Pulmonary artery endothelial cell (primary cell): ENCODE results near the gene SPATS2L. TPM values are rescaled to one million over a fixed set of nuclear protein-coding genes. Genes with fewer than 3 reads are reported as not detected.

ENCODE experiments used
- DNase-seq: peaks from one replicate; pipeline ENCODE4 v3.0.0-alpha.2; 2011; ENCODE audit warnings: low read depth, low spot score
- total RNA-seq: library from RNA; depleted of rRNA; stranded (reverse); fragments of >200 nt; gene quantifications from 2 replicates; pipeline ENCODE4 v1.2.3, GENCODE V29; 2014

The SPATS2L gene
- total RNA-seq, 1 donor from 2014 or later: 22.6 TPM

- no peak for DNase-seq
These were observed 160.2 kb downstream of the SPATS2L start for GRCh38 chr2:200466425-200467418.

- DNase-seq: no peak
These were observed 161.6 kb downstream of the SPATS2L start for GRCh38 chr2:200467806-200468681.

DNA sequence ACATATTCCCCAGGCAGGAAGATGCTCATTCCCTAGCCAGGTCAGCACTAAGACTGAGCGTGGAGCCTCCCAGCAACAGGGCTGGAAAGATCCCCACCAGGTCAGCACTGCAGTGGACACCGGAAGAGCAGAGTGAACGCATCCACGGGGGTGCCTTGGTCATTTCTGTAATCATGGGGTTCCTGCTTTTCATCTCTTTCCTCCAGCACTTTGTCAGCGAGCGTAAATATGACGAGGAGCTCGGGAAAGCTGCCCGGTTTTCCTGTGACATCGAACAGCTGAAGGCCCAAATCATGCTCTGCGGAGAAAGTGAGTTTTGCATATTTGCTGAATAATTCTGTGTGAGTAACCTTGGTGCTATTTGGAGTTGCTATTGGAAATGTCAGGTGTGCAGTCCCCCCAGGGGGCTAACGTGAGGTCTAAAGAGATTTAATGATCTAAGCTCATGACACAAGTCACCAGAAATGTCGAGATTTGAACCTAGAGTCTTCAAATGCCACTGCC lies 163.3 kb downstream of the SPATS2L start:
- no peak for DNase-seq

DNA sequence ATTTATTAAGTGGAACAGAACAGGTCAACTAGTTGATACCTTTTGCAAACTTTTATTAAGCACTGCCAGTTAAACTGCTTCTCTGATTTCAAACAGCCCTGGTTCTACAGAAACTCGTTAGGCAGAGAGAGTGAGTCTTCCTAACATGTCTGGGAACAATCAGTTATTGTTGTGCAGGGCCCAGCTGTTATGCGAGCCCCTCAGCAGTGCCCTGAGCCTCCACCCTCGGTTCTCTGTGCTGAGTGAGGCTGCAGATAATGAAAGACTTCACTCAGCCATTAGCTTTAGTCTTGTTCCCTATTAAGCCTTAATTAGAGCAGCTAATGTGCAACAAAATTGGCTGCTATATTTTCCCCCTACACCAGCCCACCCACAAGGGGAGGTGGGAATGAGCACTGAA lies 163.7 kb downstream of the SPATS2L start:
- no peak for DNase-seq

DNA sequence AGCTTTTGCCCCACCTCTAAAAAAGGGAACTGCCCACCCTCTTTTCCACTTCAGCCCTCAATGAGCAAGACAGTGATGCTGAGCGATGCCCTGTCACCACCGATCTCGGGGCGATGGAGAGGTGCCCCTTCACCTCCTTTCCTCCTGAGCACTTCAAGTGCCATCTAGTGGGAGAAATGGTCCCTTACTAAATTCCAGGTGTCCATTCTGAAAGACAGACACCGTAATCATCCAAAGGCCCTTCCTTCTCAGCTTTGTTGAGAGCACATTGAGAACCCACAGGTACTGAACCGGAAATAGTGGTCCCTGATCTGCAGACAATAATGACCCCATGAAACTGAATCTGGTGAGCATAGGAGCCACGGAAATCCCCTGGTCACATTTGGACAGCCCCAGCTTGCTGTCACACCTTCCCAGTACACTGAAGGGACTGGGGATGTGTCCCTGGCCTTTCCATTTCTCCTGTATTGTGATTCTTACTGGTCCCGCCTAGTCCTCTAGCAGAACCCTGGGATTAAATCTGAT lies 164.9 kb downstream of the SPATS2L start:
- DNase-seq: no peak

GRCh38 chr2:200471928-200472645 lies 165.6 kb downstream of the SPATS2L start:
- DNase-seq: no peak

GRCh38 chr2:200472853-200473464 lies 166.5 kb downstream of the SPATS2L start:
- DNase-seq: no peak

DNA sequence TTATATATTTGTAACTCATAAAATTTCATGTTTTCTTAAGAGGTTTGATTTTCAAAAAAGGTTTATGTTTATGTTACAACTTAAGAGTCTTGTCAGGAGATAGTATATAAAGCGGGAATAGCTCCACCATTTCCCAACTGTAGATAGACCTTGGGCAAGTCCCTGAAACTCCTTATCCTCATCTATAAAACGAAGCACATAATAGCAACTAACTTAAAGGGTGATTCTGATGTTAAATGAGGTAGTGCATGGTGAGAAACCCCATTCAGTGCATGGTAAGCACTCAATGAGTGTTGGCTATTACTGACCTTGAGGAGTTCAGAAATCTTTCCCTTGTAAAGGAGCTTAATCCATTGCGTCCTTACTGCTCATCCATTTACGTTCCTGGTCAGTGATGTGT lies 169.3 kb downstream of the SPATS2L start:
- DNase-seq: no peak

- no peak for DNase-seq
These were observed 170.3 kb downstream of the SPATS2L start for GRCh38 chr2:200476836-200477235.

- DNase-seq: no peak
These were observed 171.2 kb downstream of the SPATS2L start for GRCh38 chr2:200477667-200478131.

DNA sequence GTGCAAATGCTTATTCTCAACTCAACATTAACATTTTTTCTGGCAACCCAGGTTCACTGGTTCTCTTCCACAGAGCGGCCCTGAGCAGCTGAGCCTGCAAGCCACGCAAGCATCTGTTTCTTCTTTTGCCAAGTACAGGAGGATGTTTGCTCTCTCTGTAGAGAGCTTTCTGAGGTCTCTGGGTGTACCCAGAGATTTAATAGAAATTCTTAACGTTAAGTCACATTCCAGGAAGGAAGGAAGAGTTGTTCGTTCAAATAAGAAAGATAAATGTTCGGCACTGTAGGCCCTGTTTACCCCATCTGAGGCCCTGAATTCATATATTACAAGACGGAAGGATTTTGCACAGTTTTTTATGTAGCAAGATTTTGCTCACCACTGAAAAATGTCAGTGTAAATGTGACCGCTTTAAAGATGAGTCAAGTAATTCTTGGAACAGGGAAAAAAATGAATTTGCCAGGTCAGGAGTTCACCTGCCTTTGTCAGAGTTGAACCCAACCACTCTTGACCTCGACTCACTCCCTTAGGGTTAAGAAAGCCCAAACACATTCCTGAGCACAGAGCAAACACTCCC lies 173.3 kb downstream of the SPATS2L start:
- no peak for DNase-seq

GRCh38 chr2:200482194-200482593 lies 175.7 kb downstream of the SPATS2L start:
- DNase-seq: no peak

GRCh38 chr2:200483729-200484198 lies 177.3 kb downstream of the SPATS2L start:
- DNase-seq: no peak

DNA sequence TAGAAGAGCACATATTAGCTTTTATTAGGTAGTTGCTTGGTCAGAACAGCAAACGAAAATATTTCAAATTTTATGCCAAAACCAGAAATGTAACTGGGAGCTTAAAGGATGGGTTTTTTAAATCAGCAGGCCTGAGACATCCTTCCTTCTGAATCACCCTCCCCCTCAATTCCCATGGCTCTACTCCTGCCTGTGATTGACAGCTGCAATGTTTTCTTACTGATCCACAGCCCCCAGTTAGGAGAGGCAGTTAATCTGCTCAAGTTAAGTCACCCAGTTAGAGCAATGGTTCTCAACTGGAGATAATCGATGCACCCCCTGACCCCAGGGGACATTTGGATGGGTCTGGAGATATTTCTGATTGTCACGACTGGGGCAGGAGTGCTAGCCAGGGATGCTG lies 178.4 kb downstream of the SPATS2L start:
- DNase-seq: no peak

GRCh38 chr2:200486529-200486928 lies 180.0 kb downstream of the SPATS2L start:
- DNase-seq: no peak

GRCh38 chr2:200488169-200488568 lies 181.7 kb downstream of the SPATS2L start:
- DNase-seq: no peak

- DNase-seq: no peak
These were observed 183.5 kb downstream of the SPATS2L start for GRCh38 chr2:200490001-200490400.

GRCh38 chr2:200492656-200493055 lies 186.2 kb downstream of the SPATS2L start:
- no peak for DNase-seq

DNA sequence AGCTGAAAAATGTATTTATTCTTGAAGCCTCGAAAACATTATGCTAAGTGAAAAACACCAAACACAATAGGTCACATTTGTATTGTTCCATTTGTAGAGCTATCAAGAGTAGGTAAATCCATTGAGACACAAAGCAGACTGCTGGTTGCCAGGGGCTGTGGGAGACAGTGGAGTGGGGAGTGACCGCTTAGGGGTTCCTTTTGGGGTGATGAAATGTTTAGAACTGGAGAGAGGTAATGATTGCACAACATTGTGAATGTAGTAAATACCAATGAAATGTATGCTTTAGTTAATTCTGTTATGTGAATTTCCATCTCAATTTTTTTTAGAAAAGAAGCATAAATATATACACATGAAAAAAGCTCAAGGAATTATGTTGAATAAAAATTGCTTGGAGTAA lies 187.6 kb downstream of the SPATS2L start:
- no peak for DNase-seq

DNA sequence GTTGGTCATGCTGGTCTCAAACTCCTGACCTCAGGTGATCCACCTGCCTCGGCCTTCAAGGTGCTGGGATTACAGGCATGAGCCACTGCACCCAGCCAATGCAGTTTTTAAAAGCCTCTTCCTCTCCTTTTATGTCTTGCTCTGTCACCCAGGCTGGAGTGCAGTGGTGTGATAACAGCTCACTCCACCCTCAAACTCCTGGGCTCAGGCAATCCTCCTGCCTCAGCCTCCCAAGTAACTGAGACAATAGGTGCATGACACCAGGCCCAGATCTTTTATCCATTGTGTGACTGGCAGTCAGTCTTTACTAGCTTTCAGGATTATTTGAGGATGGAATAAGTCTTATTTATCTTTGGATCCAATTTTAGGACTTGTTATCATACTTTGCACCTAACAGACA lies 190.2 kb downstream of the SPATS2L start:
- no peak for DNase-seq
